Epidermal melanocyte (primary cell): ENCODE data around the gene SYNDIG1.

Experiments
- DNase-seq: peaks from one replicate; pipeline ENCODE4 v3.0.0; 2011; ENCODE audit warnings: low spot score; ENCODE audit not compliant: insufficient read length

Gene SYNDIG1

GRCh38 chr20:24672181-24672880 lies 202.9 kb downstream of the SYNDIG1 start:
- DNase-seq, result no peak

GRCh38 chr20:24672886-24673677 lies 203.7 kb downstream of the SYNDIG1 start:
- peak; percentile 30 for DNase-seq

GRCh38 chr20:24673678-24674570 lies 204.5 kb downstream of the SYNDIG1 start:
- DNase-seq, result no peak

GRCh38 chr20:24674921-24675605 lies 205.6 kb downstream of the SYNDIG1 start:
- no peak for DNase-seq

GRCh38 chr20:24675651-24676352 lies 206.4 kb downstream of the SYNDIG1 start:
- DNase-seq, result no peak

- no peak for DNase-seq
Measured at GRCh38 chr20:24676353-24676977, 207.0 kb downstream of the SYNDIG1 start.

- DNase-seq, result no peak
Measured at GRCh38 chr20:24676978-24677370, 207.5 kb downstream of the SYNDIG1 start.

GRCh38 chr20:24677626-24678315 lies 208.3 kb downstream of the SYNDIG1 start:
- DNase-seq, result no peak

GRCh38 chr20:24678351-24679106 lies 209.1 kb downstream of the SYNDIG1 start:
- DNase-seq, result no peak

- DNase-seq, result no peak
Measured at GRCh38 chr20:24679448-24680047, 210.1 kb downstream of the SYNDIG1 start.

GRCh38 chr20:24681634-24682495 lies 212.4 kb downstream of the SYNDIG1 start:
- no peak for DNase-seq

GRCh38 chr20:24682496-24682985 lies 213.1 kb downstream of the SYNDIG1 start:
- no peak for DNase-seq

- DNase-seq, result no peak
Measured at GRCh38 chr20:24683676-24684075, 214.2 kb downstream of the SYNDIG1 start.

GRCh38 chr20:24684421-24684871 lies 215.0 kb downstream of the SYNDIG1 start:
- no peak for DNase-seq

GRCh38 chr20:24684956-24685691 lies 215.7 kb downstream of the SYNDIG1 start:
- DNase-seq, result no peak

GRCh38 chr20:24685736-24686135 lies 216.3 kb downstream of the SYNDIG1 start:
- no peak for DNase-seq
